ENCODE measurements around the gene ZNF503. TPM values are rescaled to one million over a fixed set of nuclear protein-coding genes. Genes with fewer than 3 reads are reported as not detected.
A peak's percentile ranks its signal among the peaks of the same experiment; 100 is the strongest.

ZNF503 gene
- polyA plus RNA-seq, 2 of the 4 experiments (the other 2 are of a cell fraction): 0.54 to 12.8 TPM

GRCh38 chr10:75355706-75356105 lies 45.9 kb downstream of the ZNF503 start (continued):
- TF ChIP-seq KDM5A (IDR thresholded peaks at IDR 0.05): no peak
- TF ChIP-seq, protein P1, sequence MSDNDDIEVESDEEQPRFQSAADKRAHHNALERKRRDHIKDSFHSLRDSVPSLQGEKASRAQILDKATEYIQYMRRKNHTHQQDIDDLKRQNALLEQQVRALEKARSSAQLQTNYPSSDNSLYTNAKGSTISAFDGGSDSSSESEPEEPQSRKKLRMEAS (IDR thresholded peaks at IDR 0.05): no peak
- TF ChIP-seq, protein P2, sequence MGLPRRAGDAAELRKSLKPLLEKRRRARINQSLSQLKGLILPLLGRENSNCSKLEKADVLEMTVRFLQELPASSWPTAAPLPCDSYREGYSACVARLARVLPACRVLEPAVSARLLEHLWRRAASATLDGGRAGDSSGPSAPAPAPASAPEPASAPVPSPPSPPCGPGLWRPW (IDR thresholded peaks at IDR 0.05): no peak
- TF ChIP-seq SMC3 (IDR thresholded peaks at IDR 0.05): no peak
- no peak for TF ChIP-seq BCL3 (IDR thresholded peaks at IDR 0.05)
- TF ChIP-seq HDAC2 (IDR thresholded peaks at IDR 0.05): no peak
- no peak for TF ChIP-seq TP53 (CRISPR knock-in tag; IDR thresholded peaks at IDR 0.05)

DNA sequence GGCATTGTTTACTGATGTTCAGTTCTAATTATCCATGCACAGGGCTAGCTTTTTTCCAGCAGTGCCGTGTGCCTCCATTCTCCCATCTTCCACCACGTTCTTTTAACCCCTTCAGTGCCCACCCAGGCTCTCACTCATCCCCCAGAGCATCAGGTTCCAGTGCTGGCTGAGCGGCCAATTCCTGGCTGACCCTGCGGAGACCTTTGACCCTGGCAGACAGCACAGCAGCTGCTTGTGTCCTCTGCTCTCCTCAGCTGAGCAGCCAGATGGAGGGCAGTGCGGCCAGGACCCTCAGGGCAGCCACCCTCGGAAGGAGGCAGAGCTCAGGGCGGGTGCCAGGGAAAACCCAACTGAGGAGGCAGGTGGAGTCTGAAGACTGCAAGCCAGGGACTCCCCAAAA lies 48.4 kb downstream of the ZNF503 start:
- Histone ChIP-seq H3K9me3 (0 out of 3 replicates have a peak, but pooled peaks cover 3% of the 10 kb centered on the region), H3K27ac (peak overlapping the region in 1 of 2 experiments; percentile 2; a peak in 1 of 6 replicates), H3K4me3 (no peak overlapping the region), H3K4me2 (no peak overlapping the region), H3K4me1 (peaks cover 12% of the 10 kb centered on the region)
- ATAC-seq (no peak), DNase-seq (ENCODE audit: low read depth in 1 of 2, low spot score in 1 of 2) (no peak), FAIRE-seq (no peak)
- ChIA-PET POLR2A (no interaction called here), CTCF (no interaction called here)
- WGBS (ENCODE audit: missing lambda C conversion rate): 45% methylated on average over 6 of the region's 7 CpGs
- TF ChIP-seq CBX2 (IDR thresholded peaks at IDR 0.05; ENCODE audit: borderline replicate concordance, low read depth) (no peak), HOXB13 (CRISPR knock-in tag; IDR thresholded peaks at IDR 0.05; ENCODE audit: low read depth) (no peak), JUN (IDR thresholded peaks at IDR 0.05) (no peak), FOSL2 (IDR thresholded peaks at IDR 0.05) (no peak), FOSL2 (CRISPR knock-in tag; IDR thresholded peaks at IDR 0.05) (no peak), BHLHE40 (IDR thresholded peaks at IDR 0.05; ENCODE audit: low read depth, low read length) (no peak), ZFP36 (IDR thresholded peaks at IDR 0.05; ENCODE audit: borderline replicate concordance, partially characterized antibody) (no peak), HOXB5 (CRISPR knock-in tag; IDR thresholded peaks at IDR 0.05) (no peak), ZC3H11A (IDR thresholded peaks at IDR 0.05) (no peak), NPAS2 (CRISPR knock-in tag; IDR thresholded peaks at IDR 0.05; ENCODE audit: borderline replicate concordance) (no peak), HEYL (CRISPR knock-in tag; IDR thresholded peaks at IDR 0.05) (no peak), RAD21 (conservative IDR thresholded peaks at IDR 0.05 in 1 of 2, IDR thresholded peaks at IDR 0.05 in 1 of 2) (no peak)
- TF ChIP-seq, protein P3, sequence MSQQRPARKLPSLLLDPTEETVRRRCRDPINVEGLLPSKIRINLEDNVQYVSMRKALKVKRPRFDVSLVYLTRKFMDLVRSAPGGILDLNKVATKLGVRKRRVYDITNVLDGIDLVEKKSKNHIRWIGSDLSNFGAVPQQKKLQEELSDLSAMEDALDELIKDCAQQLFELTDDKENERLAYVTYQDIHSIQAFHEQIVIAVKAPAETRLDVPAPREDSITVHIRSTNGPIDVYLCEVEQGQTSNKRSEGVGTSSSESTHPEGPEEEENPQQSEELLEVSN (IDR thresholded peaks at IDR 0.05; ENCODE audit: borderline replicate concordance, low read depth): no peak
- TF ChIP-seq, protein P2 (IDR thresholded peaks at IDR 0.05): no peak

- POLR2A ChIA-PET: no interaction called here
- Histone ChIP-seq H3K4me1 (0 out of 3 replicates have a peak, but pooled peaks cover 9% of the 10 kb centered on the region), H3K27ac (peak overlapping the region in 1 of 2 experiments; percentile 2; a peak in 1 of 6 replicates), H3K4me3 (no peak overlapping the region), H3K9me3 (0 out of 3 replicates have a peak, but pooled peaks cover 3% of the 10 kb centered on the region), H3K4me2 (no peak overlapping the region)
- no peak for DNase-seq (ENCODE audit: low read depth in 1 of 2, low spot score in 1 of 2)
- ATAC-seq: peak; percentile 46 to 60; a peak in 4 of 6 replicates
- TF ChIP-seq ZNF302 (CRISPR knock-in tag; IDR thresholded peaks at IDR 0.05) (no peak), FOSL2 (IDR thresholded peaks at IDR 0.05) (no peak), FOSL2 (CRISPR knock-in tag; IDR thresholded peaks at IDR 0.05) (peak; percentile 15; the same call in 1 of the 2 replicates)
- WGBS (ENCODE audit: missing lambda C conversion rate): 29% methylated on average over 4 of the region's 5 CpGs
- CTCF ChIA-PET: no interaction called here
- FAIRE-seq: no peak
These were observed 48.9 kb downstream of the ZNF503 start for GRCh38 chr10:75352650-75353049.

Measured in A549 (cell line).